Activated CD4-positive, CD25-positive, alpha-beta regulatory T cell treated with anti-CD3 and anti-CD28 coated beads, Interleukin-2, amount 50 U/mL, for 72 hours (primary cell): Measurements from ENCODE around the gene PTPRN2.
"Not testable (repeated sequence)": the region's sequence is repeated elsewhere in the genome, so short reads cannot be mapped to it uniquely, and the experiment has no call there.

Experiments used
- DNase-seq: peaks from one replicate; pipeline ENCODE4 v3.0.0; 2021

Gene PTPRN2

GRCh38 chr7:158244873-158245723 is 342.5 kb downstream of the PTPRN2 start:
- DNase-seq: no peak

- DNase-seq: no peak
Observed at GRCh38 chr7:158244430-158244829, 343.2 kb downstream of the PTPRN2 start.

- no peak for DNase-seq
Observed at GRCh38 chr7:158241919-158242318, 345.7 kb downstream of the PTPRN2 start.

- DNase-seq: no peak
Observed at GRCh38 chr7:158240801-158241200, 346.8 kb downstream of the PTPRN2 start.

GRCh38 chr7:158239290-158239981 is 348.2 kb downstream of the PTPRN2 start:
- no peak for DNase-seq

GRCh38 chr7:158238616-158239289 is 348.9 kb downstream of the PTPRN2 start:
- DNase-seq: no peak

- no peak for DNase-seq
Observed at GRCh38 chr7:158237672-158238335, 349.8 kb downstream of the PTPRN2 start.

- DNase-seq: no peak
Observed at GRCh38 chr7:158236400-158236799, 351.2 kb downstream of the PTPRN2 start.

- DNase-seq: no peak
Observed at GRCh38 chr7:158235862-158236261, 351.8 kb downstream of the PTPRN2 start.

GRCh38 chr7:158229945-158230344 is 357.7 kb downstream of the PTPRN2 start:
- DNase-seq: no peak

- no peak for DNase-seq
Observed at GRCh38 chr7:158228986-158229385, 358.6 kb downstream of the PTPRN2 start.

GRCh38 chr7:158228131-158228530 is 359.5 kb downstream of the PTPRN2 start:
- DNase-seq: no peak

- DNase-seq: no peak
Observed at GRCh38 chr7:158227258-158227984, 360.2 kb downstream of the PTPRN2 start.

GRCh38 chr7:158216198-158216597 is 371.4 kb downstream of the PTPRN2 start:
- DNase-seq: no peak

GRCh38 chr7:158209435-158209834 is 378.2 kb downstream of the PTPRN2 start:
- DNase-seq: no peak

GRCh38 chr7:158206341-158206740 is 381.3 kb downstream of the PTPRN2 start:
- DNase-seq: no peak

GRCh38 chr7:158204453-158204852 is 383.2 kb downstream of the PTPRN2 start:
- DNase-seq: no peak

- not testable (repeated sequence) for DNase-seq
Observed at GRCh38 chr7:158203948-158204347, 383.7 kb downstream of the PTPRN2 start.

GRCh38 chr7:158194365-158194900 is 393.2 kb downstream of the PTPRN2 start:
- no peak for DNase-seq

- no peak for DNase-seq
Observed at GRCh38 chr7:158193446-158193845, 394.2 kb downstream of the PTPRN2 start.

- no peak for DNase-seq
Observed at GRCh38 chr7:158192956-158193355, 394.7 kb downstream of the PTPRN2 start.

GRCh38 chr7:158192184-158192835 is 395.3 kb downstream of the PTPRN2 start:
- DNase-seq: no peak
